Measurements from ENCODE around the gene FNDC11.

Gene FNDC11

GRCh38 chr20:63549019-63549418 lies 4.9 kb upstream of the FNDC11 start:
- H3K4me1 ChIP-seq (ENCODE audit: control insufficient read depth, insufficient read depth, low read length) = peaks cover 8% of the 10 kb centered on the region
- no peaks in the 10 kb centered on the region for H3K9me3 ChIP-seq (ENCODE audit: control insufficient read depth, low read length)
- H3K4me3 ChIP-seq (ENCODE audit: low read length) = no peak overlapping the region
- no peaks in the 10 kb centered on the region for H3K36me3 ChIP-seq (ENCODE audit: control insufficient read depth, insufficient read depth, low read length, severe bottlenecking)
- DNase-seq (ENCODE audit: low read depth) = no peak
- no peak overlapping the region for H3K9ac ChIP-seq (ENCODE audit: low read length)
- H3K27me3 ChIP-seq (replicated peaks; ENCODE audit: control insufficient read depth, insufficient read depth, low read length) = peaks cover 24% of the 10 kb centered on the region

GRCh38 chr20:63549679-63550282 lies 4.2 kb upstream of the FNDC11 start:
- no peak for DNase-seq (ENCODE audit: low read depth)
- H3K4me1 ChIP-seq (ENCODE audit: control insufficient read depth, insufficient read depth, low read length) = peaks cover 8% of the 10 kb centered on the region

GRCh38 chr20:63551068-63551467 lies 2.9 kb upstream of the FNDC11 start:
- no peak overlapping the region for H3K4me3 ChIP-seq (ENCODE audit: low read length)
- H3K36me3 ChIP-seq (ENCODE audit: control insufficient read depth, insufficient read depth, low read length, severe bottlenecking) = no peaks in the 10 kb centered on the region
- DNase-seq (ENCODE audit: low read depth) = no peak
- H3K9me3 ChIP-seq (ENCODE audit: control insufficient read depth, low read length) = no peaks in the 10 kb centered on the region
- peak overlapping the region; percentile 11 for H3K9ac ChIP-seq (ENCODE audit: low read length)
- peaks cover 8% of the 10 kb centered on the region for H3K27me3 ChIP-seq (replicated peaks; ENCODE audit: control insufficient read depth, insufficient read depth, low read length)
- H3K4me1 ChIP-seq (ENCODE audit: control insufficient read depth, insufficient read depth, low read length) = peaks cover 8% of the 10 kb centered on the region

More at GRCh38 chr20:63549679-63550282, 4.2 kb upstream of the FNDC11 start:
- Histone ChIP-seq H3K4me3 (ENCODE audit: low read length) (no peak overlapping the region), H3K9me3 (ENCODE audit: control insufficient read depth, low read length) (no peaks in the 10 kb centered on the region), H3K27me3 (replicated peaks; ENCODE audit: control insufficient read depth, insufficient read depth, low read length) (peaks cover 18% of the 10 kb centered on the region), H3K9ac (ENCODE audit: low read length) (no peak overlapping the region), H3K36me3 (ENCODE audit: control insufficient read depth, insufficient read depth, low read length, severe bottlenecking) (no peaks in the 10 kb centered on the region)

GRCh38 chr20:63552481-63553249 lies 1.3 kb upstream of the FNDC11 start:
- no peak for DNase-seq (ENCODE audit: low read depth)
- Histone ChIP-seq H3K36me3 (ENCODE audit: control insufficient read depth, insufficient read depth, low read length, severe bottlenecking) (no peaks in the 10 kb centered on the region), H3K27me3 (replicated peaks; ENCODE audit: control insufficient read depth, insufficient read depth, low read length) (peaks cover 4% of the 10 kb centered on the region), H3K9me3 (ENCODE audit: control insufficient read depth, low read length) (no peaks in the 10 kb centered on the region), H3K4me1 (ENCODE audit: control insufficient read depth, insufficient read depth, low read length) (peaks cover 8% of the 10 kb centered on the region), H3K9ac (ENCODE audit: low read length) (no peak overlapping the region), H3K4me3 (ENCODE audit: low read length) (no peak overlapping the region)

- Histone ChIP-seq H3K9me3 (ENCODE audit: control insufficient read depth, low read length) (no peaks in the 10 kb centered on the region), H3K9ac (ENCODE audit: low read length) (peak overlapping the region; percentile 72), H3K4me3 (ENCODE audit: low read length) (peak overlapping the region; percentile 77), H3K27me3 (replicated peaks; ENCODE audit: control insufficient read depth, insufficient read depth, low read length) (peaks cover 4% of the 10 kb centered on the region), H3K36me3 (ENCODE audit: control insufficient read depth, insufficient read depth, low read length, severe bottlenecking) (no peaks in the 10 kb centered on the region), H3K4me1 (ENCODE audit: control insufficient read depth, insufficient read depth, low read length) (peaks cover 8% of the 10 kb centered on the region)
- DNase-seq (ENCODE audit: low read depth) = peak; percentile 92
These were observed 567 bp upstream of the FNDC11 start for GRCh38 chr20:63553251-63553932.

GRCh38 chr20:63554361-63555278 lies 661 bp downstream of the FNDC11 start:
- Histone ChIP-seq H3K36me3 (ENCODE audit: control insufficient read depth, insufficient read depth, low read length, severe bottlenecking) (no peaks in the 10 kb centered on the region), H3K9ac (ENCODE audit: low read length) (no peak overlapping the region), H3K27me3 (replicated peaks; ENCODE audit: control insufficient read depth, insufficient read depth, low read length) (no peaks in the 10 kb centered on the region), H3K4me3 (ENCODE audit: low read length) (no peak overlapping the region), H3K9me3 (ENCODE audit: control insufficient read depth, low read length) (no peaks in the 10 kb centered on the region), H3K4me1 (ENCODE audit: control insufficient read depth, insufficient read depth, low read length) (peaks cover 8% of the 10 kb centered on the region)
- DNase-seq (ENCODE audit: low read depth) = no peak

- H3K4me1 ChIP-seq (ENCODE audit: control insufficient read depth, insufficient read depth, low read length) = peaks cover 4% of the 10 kb centered on the region
- H3K9me3 ChIP-seq (ENCODE audit: control insufficient read depth, low read length) = no peaks in the 10 kb centered on the region
- H3K36me3 ChIP-seq (ENCODE audit: control insufficient read depth, insufficient read depth, low read length, severe bottlenecking) = peaks cover 7% of the 10 kb centered on the region
- no peak overlapping the region for H3K9ac ChIP-seq (ENCODE audit: low read length)
- no peak overlapping the region for H3K4me3 ChIP-seq (ENCODE audit: low read length)
- H3K27me3 ChIP-seq (replicated peaks; ENCODE audit: control insufficient read depth, insufficient read depth, low read length) = no peaks in the 10 kb centered on the region
- DNase-seq (ENCODE audit: low read depth) = no peak
These were observed 1.9 kb downstream of the FNDC11 start for GRCh38 chr20:63555661-63556381.

GRCh38 chr20:63556873-63557478 lies 3.0 kb downstream of the FNDC11 start:
- DNase-seq (ENCODE audit: low read depth) = no peak
- Histone ChIP-seq H3K4me3 (ENCODE audit: low read length) (no peak overlapping the region), H3K9ac (ENCODE audit: low read length) (no peak overlapping the region), H3K4me1 (ENCODE audit: control insufficient read depth, insufficient read depth, low read length) (no peaks in the 10 kb centered on the region), H3K9me3 (ENCODE audit: control insufficient read depth, low read length) (no peaks in the 10 kb centered on the region), H3K27me3 (replicated peaks; ENCODE audit: control insufficient read depth, insufficient read depth, low read length) (no peaks in the 10 kb centered on the region), H3K36me3 (ENCODE audit: control insufficient read depth, insufficient read depth, low read length, severe bottlenecking) (peaks cover 7% of the 10 kb centered on the region)

GRCh38 chr20:63557481-63557891 lies 3.5 kb downstream of the FNDC11 start:
- no peak overlapping the region for H3K4me3 ChIP-seq (ENCODE audit: low read length)
- H3K36me3 ChIP-seq (ENCODE audit: control insufficient read depth, insufficient read depth, low read length, severe bottlenecking) = peaks cover 7% of the 10 kb centered on the region
- H3K9ac ChIP-seq (ENCODE audit: low read length) = no peak overlapping the region
- H3K4me1 ChIP-seq (ENCODE audit: control insufficient read depth, insufficient read depth, low read length) = no peaks in the 10 kb centered on the region
- H3K9me3 ChIP-seq (ENCODE audit: control insufficient read depth, low read length) = no peaks in the 10 kb centered on the region
- no peaks in the 10 kb centered on the region for H3K27me3 ChIP-seq (replicated peaks; ENCODE audit: control insufficient read depth, insufficient read depth, low read length)
- no peak for DNase-seq (ENCODE audit: low read depth)

GRCh38 chr20:63558804-63559484 lies 5.0 kb downstream of the FNDC11 start:
- Histone ChIP-seq H3K4me3 (ENCODE audit: low read length) (no peak overlapping the region), H3K9ac (ENCODE audit: low read length) (no peak overlapping the region), H3K27me3 (replicated peaks; ENCODE audit: control insufficient read depth, insufficient read depth, low read length) (no peaks in the 10 kb centered on the region), H3K36me3 (ENCODE audit: control insufficient read depth, insufficient read depth, low read length, severe bottlenecking) (peaks cover 7% of the 10 kb centered on the region), H3K4me1 (ENCODE audit: control insufficient read depth, insufficient read depth, low read length) (no peaks in the 10 kb centered on the region), H3K9me3 (ENCODE audit: control insufficient read depth, low read length) (no peaks in the 10 kb centered on the region)
- no peak for DNase-seq (ENCODE audit: low read depth)

All from adipocyte (in vitro differentiated cells).